HG03442 (cell line): ENCODE results near the gene EXOC7.
"Not testable (repeated sequence)": the region's sequence is repeated elsewhere in the genome, so short reads cannot be mapped to it uniquely, and the experiment has no call there.

ENCODE experiments used
- ATAC-seq: cut with Tn5 transposase; IDR thresholded peaks from one replicate; pipeline ENCODE4 v1.9.1; 2021; ENCODE audit warnings: mild to moderate bottlenecking, moderate library complexity; ENCODE audit not compliant: unreplicated experiment

The EXOC7 gene

GRCh38 chr17:76048025-76048605 lies 55.5 kb downstream of the EXOC7 start:
- no peak for ATAC-seq

GRCh38 chr17:76046064-76046463 lies 57.5 kb downstream of the EXOC7 start:
- no peak for ATAC-seq

GRCh38 chr17:76044475-76045007 lies 59.0 kb downstream of the EXOC7 start:
- not testable (repeated sequence) for ATAC-seq

- not testable (repeated sequence) for ATAC-seq
Measured at GRCh38 chr17:76042868-76043267, 60.7 kb downstream of the EXOC7 start.

- ATAC-seq = no peak
Measured at GRCh38 chr17:76040376-76040775, 63.2 kb downstream of the EXOC7 start.

- no peak for ATAC-seq
Measured at GRCh38 chr17:76039121-76039520, 64.5 kb downstream of the EXOC7 start.

GRCh38 chr17:76038050-76038449 lies 65.5 kb downstream of the EXOC7 start:
- ATAC-seq = no peak

GRCh38 chr17:76036497-76037261 lies 66.9 kb downstream of the EXOC7 start:
- no peak for ATAC-seq

GRCh38 chr17:76034428-76035350 lies 68.9 kb downstream of the EXOC7 start:
- no peak for ATAC-seq

- ATAC-seq = no peak
Measured at GRCh38 chr17:76033139-76033538, 70.4 kb downstream of the EXOC7 start.

- no peak for ATAC-seq
Measured at GRCh38 chr17:76032780-76033108, 70.8 kb downstream of the EXOC7 start.

- ATAC-seq = no peak
Measured at GRCh38 chr17:76032073-76032779, 71.4 kb downstream of the EXOC7 start.
